Trophoblast cell (in vitro differentiated cells and primary cell): ENCODE data around the gene ERBB4.

Experiments used
- DNase-seq, 2 donors: peaks; one replicate each; pipeline ENCODE4 v3.0.0-alpha.2; 2016
- H2AFZ ChIP-seq: 2 replicates; pipeline ENCODE4 v1.6.1; 2013; ENCODE audit warnings: low read length, moderate library complexity, mild to moderate bottlenecking; ENCODE audit not compliant: insufficient read depth, poor library complexity
- H2AK5ac ChIP-seq: 2 replicates; pipeline ENCODE4 v1.6.1; 2013; ENCODE audit warnings: mild to moderate bottlenecking, low read length
- H2BK120ac ChIP-seq: 2 replicates; pipeline ENCODE4 v1.6.1; 2013; ENCODE audit warnings: low read length, mild to moderate bottlenecking, moderate library complexity; ENCODE audit not compliant: insufficient read depth, poor library complexity
- H2BK12ac ChIP-seq: 2 replicates; pipeline ENCODE4 v1.6.1; 2013; ENCODE audit warnings: mild to moderate bottlenecking, low read length, moderate library complexity
- H2BK5ac ChIP-seq: 2 replicates; pipeline ENCODE4 v1.6.1; 2013; ENCODE audit warnings: low read length, low read depth, moderate library complexity, mild to moderate bottlenecking; ENCODE audit not compliant: poor library complexity
- H3K14ac ChIP-seq: 2 replicates; pipeline ENCODE4 v1.6.1; 2013; ENCODE audit warnings: mild to moderate bottlenecking, low read length
- H3K18ac ChIP-seq: 2 replicates; pipeline ENCODE4 v1.6.1; 2013; ENCODE audit warnings: mild to moderate bottlenecking, low read length
- H3K23ac ChIP-seq: 2 replicates; pipeline ENCODE4 v1.6.1; 2013; ENCODE audit warnings: low read length
- H3K27ac ChIP-seq: 2 replicates; pipeline ENCODE4 v1.5.1; 2013; ENCODE audit warnings: low read depth, mild to moderate bottlenecking, inconsistent platforms, low read length, moderate library complexity
- H3K27me3 ChIP-seq: 2 replicates; pipeline ENCODE4 v1.6.1; 2013; ENCODE audit warnings: inconsistent platforms, mild to moderate bottlenecking, low read length, moderate library complexity; ENCODE audit not compliant: insufficient read depth
- H3K36me3 ChIP-seq, 2 experiments: 1 replicate in 1 of 2; 2 replicates in 1 of 2; pipeline ENCODE4 v1.6.1; 2013; ENCODE audit warnings: low read length in 2 of 2, mild to moderate bottlenecking in 2 of 2, moderate library complexity in 1 of 2; ENCODE audit not compliant: insufficient read depth in 2 of 2, control insufficient read depth in 1 of 2
- H3K4ac ChIP-seq: 2 replicates; pipeline ENCODE4 v1.6.1; 2013; ENCODE audit warnings: low read depth, mild to moderate bottlenecking, low read length, moderate library complexity
- H3K4me1 ChIP-seq, 2 experiments: 1 replicate in 1 of 2; 2 replicates in 1 of 2; pipeline ENCODE4 v1.6.1; 2013; ENCODE audit warnings: low read length in 2 of 2, mild to moderate bottlenecking in 2 of 2, moderate library complexity in 1 of 2; ENCODE audit not compliant: insufficient read depth in 2 of 2, control insufficient read depth in 1 of 2
- H3K4me2 ChIP-seq: 2 replicates; pipeline ENCODE4 v1.6.1; 2013; ENCODE audit warnings: inconsistent platforms, mild to moderate bottlenecking, low read length, moderate library complexity
- H3K4me3 ChIP-seq: 2 replicates; pipeline ENCODE4 v1.5.1; 2013; ENCODE audit warnings: mild to moderate bottlenecking, low read depth, low read length, inconsistent platforms
- H3K79me1 ChIP-seq: one replicate; pipeline ENCODE4 v1.6.1; 2013; ENCODE audit warnings: low read length
- H3K79me2 ChIP-seq: 2 replicates; pipeline ENCODE4 v1.6.1; 2013; ENCODE audit warnings: low read length, mild to moderate bottlenecking; ENCODE audit not compliant: control insufficient read depth, insufficient read depth, poor library complexity
- H3K9ac ChIP-seq: 2 replicates; pipeline ENCODE4 v1.6.1; 2013; ENCODE audit warnings: mild to moderate bottlenecking, low read length
- H3K9me3 ChIP-seq: 2 replicates; pipeline ENCODE4 v1.6.1; 2013; ENCODE audit warnings: low read depth, mild to moderate bottlenecking, control low read depth, inconsistent platforms, low read length; ENCODE audit not compliant: insufficient read depth
- H4K12ac ChIP-seq: 2 replicates; pipeline ENCODE4 v1.6.1; 2013; ENCODE audit warnings: low read depth, mild to moderate bottlenecking, low read length, moderate library complexity
- H4K8ac ChIP-seq: 2 replicates; pipeline ENCODE4 v1.6.1; 2013; ENCODE audit warnings: low read depth, mild to moderate bottlenecking, low read length, moderate library complexity
- H4K91ac ChIP-seq: one replicate; pipeline ENCODE4 v1.6.1; 2013; ENCODE audit warnings: low read depth, mild to moderate bottlenecking, low read length, moderate library complexity
- WGBS: extraction: QIAGEN DNeasy Blood & Tissue Kit; methylation state at CpG from one replicate; pipeline ENCODE4 v1.1.7; 2013; ENCODE audit warnings: missing lambda C conversion rate; ENCODE audit not compliant: insufficient read length, insufficient coverage; ENCODE audit errors: extremely low coverage; 5-methylcytosine and 5-hydroxymethylcytosine counted together

Gene ERBB4

DNA sequence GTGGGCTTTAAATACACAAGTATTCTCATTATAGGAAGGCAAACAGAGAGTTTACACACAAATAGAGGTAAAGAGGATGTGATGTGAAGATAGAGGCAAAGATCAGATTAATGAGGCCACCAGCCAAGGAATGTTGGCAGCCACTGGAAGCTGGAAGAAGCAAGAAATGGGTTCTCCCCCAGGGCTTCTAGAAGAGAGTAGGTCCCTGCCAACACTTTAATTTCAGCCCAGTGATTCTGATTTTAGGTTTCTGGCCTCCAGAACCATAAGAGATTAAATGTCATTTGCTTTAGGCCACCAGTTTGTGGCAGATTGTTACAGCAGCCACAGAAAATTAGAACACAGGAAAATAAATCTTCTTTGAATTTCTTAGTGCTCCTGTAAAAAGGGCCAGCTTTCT is 1065.5 kb downstream of the ERBB4 start:
- Histone ChIP-seq H3K4me2 (no peak overlapping the region), H3K9ac (no peak overlapping the region), H4K91ac (no peak overlapping the region), H4K12ac (no peak overlapping the region), H3K4me3 (no peak overlapping the region), H3K4me1 (no peaks in the 10 kb centered on the region), H2AFZ (no peak overlapping the region), H3K27me3 (no peaks in the 10 kb centered on the region), H3K79me2 (no peaks in the 10 kb centered on the region), H2BK12ac (no peak overlapping the region), H2AK5ac (no peak overlapping the region), H3K9me3 (no peaks in the 10 kb centered on the region), H3K23ac (no peak overlapping the region), H3K18ac (no peak overlapping the region), H2BK5ac (no peak overlapping the region), H3K4ac (no peak overlapping the region), H2BK120ac (no peak overlapping the region), H3K79me1 (no peaks in the 10 kb centered on the region), H3K36me3 (no peaks in the 10 kb centered on the region), H3K27ac (no peak overlapping the region), H4K8ac (no peak overlapping the region), H3K14ac (no peak overlapping the region)
- no peak for DNase-seq

DNA sequence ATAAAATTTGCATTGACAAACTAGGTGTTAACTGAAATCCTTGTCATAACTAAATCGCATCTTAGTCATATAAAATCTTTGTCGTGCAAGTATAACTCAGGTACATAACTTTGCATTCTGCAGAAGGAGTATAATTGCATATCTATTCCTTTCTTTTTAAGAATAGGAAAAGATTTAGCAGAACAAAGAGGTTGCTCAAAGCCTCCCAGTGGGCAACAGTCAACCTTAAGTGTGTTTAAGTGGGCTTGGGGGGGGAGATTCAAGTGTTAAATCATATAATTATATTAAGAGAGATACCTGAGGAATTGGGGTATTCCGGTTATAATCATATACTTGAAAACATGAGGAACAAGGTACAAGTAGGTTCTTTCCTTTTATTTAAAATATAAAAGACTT is 1068.9 kb downstream of the ERBB4 start:
- H3K27ac ChIP-seq = no peak overlapping the region
- H2BK12ac ChIP-seq = no peak overlapping the region
- no peak overlapping the region for H3K23ac ChIP-seq
- no peak overlapping the region for H2BK5ac ChIP-seq
- DNase-seq = no peak
- no peaks in the 10 kb centered on the region for H3K4me1 ChIP-seq
- no peaks in the 10 kb centered on the region for H3K9me3 ChIP-seq
- no peak overlapping the region for H2AFZ ChIP-seq
- no peaks in the 10 kb centered on the region for H3K27me3 ChIP-seq
- H4K12ac ChIP-seq = no peak overlapping the region
- no peaks in the 10 kb centered on the region for H3K36me3 ChIP-seq
- no CpG with 5 or more reads among the region's 3 CpGs for whole genome bisulfite sequencing
- no peak overlapping the region for H3K18ac ChIP-seq
- no peak overlapping the region for H2AK5ac ChIP-seq
- no peak overlapping the region for H3K9ac ChIP-seq
- no peak overlapping the region for H4K91ac ChIP-seq
- H3K79me2 ChIP-seq = no peaks in the 10 kb centered on the region
- H3K14ac ChIP-seq = no peak overlapping the region
- H3K4me2 ChIP-seq = no peak overlapping the region
- H4K8ac ChIP-seq = no peak overlapping the region
- H3K4me3 ChIP-seq = no peak overlapping the region
- no peak overlapping the region for H3K4ac ChIP-seq
- H3K79me1 ChIP-seq = no peaks in the 10 kb centered on the region
- no peak overlapping the region for H2BK120ac ChIP-seq

DNA sequence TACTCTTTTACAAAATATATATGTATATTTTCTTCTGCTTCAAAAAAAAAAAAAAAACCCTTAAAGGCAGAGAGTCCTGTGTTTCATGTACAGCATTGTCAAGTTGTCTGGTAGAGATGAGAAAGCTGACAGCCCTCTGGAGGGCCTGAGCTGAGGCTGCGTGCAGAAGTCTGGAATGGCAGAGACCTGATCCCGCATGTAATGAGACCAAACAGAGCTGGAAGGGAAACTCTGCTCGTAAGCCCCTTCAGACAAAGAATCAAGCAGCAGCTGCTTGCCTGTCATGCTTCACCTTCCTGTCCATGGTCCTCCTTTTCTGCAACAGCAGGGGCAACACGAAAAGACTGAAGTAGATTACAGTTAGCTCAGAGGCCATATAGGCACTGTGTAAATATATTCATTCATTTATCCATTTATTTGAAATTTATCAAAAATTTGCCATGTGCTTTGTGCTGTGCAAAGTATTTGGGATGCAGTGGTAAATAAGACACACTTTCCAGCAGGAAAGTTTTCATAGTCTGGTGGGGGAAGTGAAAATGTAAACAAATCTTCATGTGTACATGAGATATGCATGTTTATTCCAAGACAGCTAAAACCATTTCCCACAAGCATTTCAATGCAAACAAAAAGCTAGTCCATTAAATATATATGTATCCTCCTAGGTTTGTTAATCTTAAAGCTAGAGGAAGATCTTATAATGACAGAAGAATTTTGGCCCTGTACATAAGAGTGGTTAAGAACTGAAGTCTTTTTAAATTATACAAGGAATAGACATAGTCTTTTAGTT is 1069.5 kb downstream of the ERBB4 start:
- H3K14ac ChIP-seq = no peak overlapping the region
- H4K12ac ChIP-seq = no peak overlapping the region
- no peaks in the 10 kb centered on the region for H3K4me1 ChIP-seq
- no peak overlapping the region for H2BK12ac ChIP-seq
- H4K8ac ChIP-seq = no peak overlapping the region
- H3K23ac ChIP-seq = no peak overlapping the region
- no peak overlapping the region for H2AFZ ChIP-seq
- no peak overlapping the region for H3K4me2 ChIP-seq
- WGBS = no CpG with 5 or more reads among the region's 4 CpGs
- H3K36me3 ChIP-seq = no peaks in the 10 kb centered on the region
- H3K9ac ChIP-seq = no peak overlapping the region
- no peak overlapping the region for H3K4me3 ChIP-seq
- H4K91ac ChIP-seq = no peak overlapping the region
- no peak overlapping the region for H3K18ac ChIP-seq
- H3K9me3 ChIP-seq = no peaks in the 10 kb centered on the region
- DNase-seq = no peak
- no peak overlapping the region for H2BK5ac ChIP-seq
- H3K79me1 ChIP-seq = no peaks in the 10 kb centered on the region
- H2BK120ac ChIP-seq = no peak overlapping the region
- no peak overlapping the region for H2AK5ac ChIP-seq
- no peaks in the 10 kb centered on the region for H3K27me3 ChIP-seq
- no peak overlapping the region for H3K4ac ChIP-seq
- H3K79me2 ChIP-seq = no peaks in the 10 kb centered on the region
- H3K27ac ChIP-seq = no peak overlapping the region

DNA sequence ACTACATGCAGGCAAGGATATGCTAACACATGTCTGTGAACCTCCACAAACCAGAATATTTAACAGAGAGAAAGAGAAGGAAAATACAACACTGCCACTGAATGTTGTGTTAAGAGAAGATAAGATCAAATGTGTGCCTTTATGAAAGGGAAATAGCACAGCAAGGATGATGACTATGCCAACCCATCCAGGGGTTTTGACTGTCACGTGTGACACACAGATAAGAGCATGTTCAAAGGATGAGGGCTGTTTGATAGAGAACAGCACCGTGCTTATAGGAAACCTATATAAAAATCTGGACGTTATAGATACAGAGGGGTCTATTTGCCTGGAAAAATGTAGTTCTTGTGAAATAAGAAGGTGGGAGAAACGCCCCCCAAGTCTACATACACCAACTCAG is 1070.4 kb downstream of the ERBB4 start:
- no peaks in the 10 kb centered on the region for H3K36me3 ChIP-seq
- no peak overlapping the region for H3K14ac ChIP-seq
- DNase-seq = no peak
- H2AK5ac ChIP-seq = no peak overlapping the region
- H3K27me3 ChIP-seq = no peaks in the 10 kb centered on the region
- H3K4me2 ChIP-seq = no peak overlapping the region
- H3K27ac ChIP-seq = no peak overlapping the region
- H3K9me3 ChIP-seq = no peaks in the 10 kb centered on the region
- no peak overlapping the region for H4K8ac ChIP-seq
- no peaks in the 10 kb centered on the region for H3K4me1 ChIP-seq
- no peak overlapping the region for H2BK12ac ChIP-seq
- H4K12ac ChIP-seq = no peak overlapping the region
- no peak overlapping the region for H3K9ac ChIP-seq
- no peak overlapping the region for H2BK120ac ChIP-seq
- no peak overlapping the region for H2BK5ac ChIP-seq
- H2AFZ ChIP-seq = no peak overlapping the region
- H3K4me3 ChIP-seq = no peak overlapping the region
- H3K79me1 ChIP-seq = no peaks in the 10 kb centered on the region
- H3K23ac ChIP-seq = no peak overlapping the region
- H4K91ac ChIP-seq = no peak overlapping the region
- H3K4ac ChIP-seq = no peak overlapping the region
- H3K18ac ChIP-seq = no peak overlapping the region
- no peaks in the 10 kb centered on the region for H3K79me2 ChIP-seq
- WGBS = no CpG with 5 or more reads among the region's 4 CpGs
